Tibial nerve (tissue), 3 donors: ENCODE data around the gene MYOZ3.

Experiments
- POLR2A ChIP-seq, 2 donors: fragments of 450-650 bp; IDR thresholded peaks; one replicate each; pipeline ENCODE4 v1.6.1; 2017; ENCODE audit warnings: antibody characterized with exemption in 2 of 2, mild to moderate bottlenecking in 2 of 2, moderate library complexity in 2 of 2
- TF ChIP-seq, protein P1 (sequence below), 5 experiments: fragments of 200-600 bp in 3 of 5; fragments of 450-650 bp in 2 of 5; sonication (generic) in 3 of 5; IDR thresholded peaks; one replicate each; pipeline ENCODE4 v1.5.1; 2016 to 2019; ENCODE audit warnings: antibody characterized with exemption in 5 of 5, mild to moderate bottlenecking in 3 of 5, moderate library complexity in 2 of 5

DNA sequence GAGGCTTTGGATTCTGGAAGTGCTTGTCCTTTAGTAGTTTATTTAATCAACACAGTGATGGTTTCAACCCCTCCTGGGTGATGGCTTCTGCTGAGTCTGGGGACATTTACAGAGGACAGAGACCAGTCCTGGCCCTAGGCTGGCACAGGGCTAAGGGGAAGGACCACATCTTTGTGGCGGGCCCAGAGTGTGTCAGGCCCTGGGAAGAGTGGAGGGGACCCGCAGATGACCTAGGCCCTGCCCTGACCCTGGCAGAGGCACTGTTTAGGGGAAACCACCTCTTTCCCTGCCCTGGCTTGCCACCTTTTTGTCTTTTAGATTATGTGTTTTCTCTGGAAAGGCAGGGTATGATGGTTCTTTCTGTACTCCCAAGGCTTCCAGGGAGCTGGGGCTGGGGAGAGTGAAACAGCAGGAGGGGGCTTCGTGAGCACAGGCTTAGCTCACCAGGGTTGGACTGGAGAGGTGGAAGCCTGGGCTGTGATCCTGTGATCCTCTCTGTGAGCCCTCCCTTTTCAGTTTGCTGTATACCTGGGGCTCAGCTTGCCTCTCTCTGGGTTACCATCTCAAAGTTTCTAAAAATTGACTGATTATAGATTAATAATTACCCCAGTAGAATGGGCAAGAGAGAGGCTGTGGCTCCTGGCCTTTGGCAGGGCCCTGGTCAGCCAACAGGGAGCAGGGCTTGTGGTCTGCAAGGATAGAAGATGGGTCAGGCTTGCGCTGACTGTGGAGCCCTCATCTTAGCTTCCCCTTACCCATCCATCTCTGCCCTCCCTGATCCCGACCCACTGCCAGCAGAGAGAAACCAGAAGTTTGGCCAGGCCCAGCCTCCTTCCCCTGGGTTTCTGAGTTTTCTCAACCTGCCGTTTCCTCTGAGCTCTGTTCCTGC is 22.3 kb upstream of the MYOZ3 start:
- no peak for TF ChIP-seq POLR2A (IDR thresholded peaks at IDR 0.05)
- TF ChIP-seq, protein P1, sequence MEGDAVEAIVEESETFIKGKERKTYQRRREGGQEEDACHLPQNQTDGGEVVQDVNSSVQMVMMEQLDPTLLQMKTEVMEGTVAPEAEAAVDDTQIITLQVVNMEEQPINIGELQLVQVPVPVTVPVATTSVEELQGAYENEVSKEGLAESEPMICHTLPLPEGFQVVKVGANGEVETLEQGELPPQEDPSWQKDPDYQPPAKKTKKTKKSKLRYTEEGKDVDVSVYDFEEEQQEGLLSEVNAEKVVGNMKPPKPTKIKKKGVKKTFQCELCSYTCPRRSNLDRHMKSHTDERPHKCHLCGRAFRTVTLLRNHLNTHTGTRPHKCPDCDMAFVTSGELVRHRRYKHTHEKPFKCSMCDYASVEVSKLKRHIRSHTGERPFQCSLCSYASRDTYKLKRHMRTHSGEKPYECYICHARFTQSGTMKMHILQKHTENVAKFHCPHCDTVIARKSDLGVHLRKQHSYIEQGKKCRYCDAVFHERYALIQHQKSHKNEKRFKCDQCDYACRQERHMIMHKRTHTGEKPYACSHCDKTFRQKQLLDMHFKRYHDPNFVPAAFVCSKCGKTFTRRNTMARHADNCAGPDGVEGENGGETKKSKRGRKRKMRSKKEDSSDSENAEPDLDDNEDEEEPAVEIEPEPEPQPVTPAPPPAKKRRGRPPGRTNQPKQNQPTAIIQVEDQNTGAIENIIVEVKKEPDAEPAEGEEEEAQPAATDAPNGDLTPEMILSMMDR (IDR thresholded peaks at IDR 0.05): no peak
